Measurements from ENCODE around the gene PLCB1.

- TF ChIP-seq CTCF (conservative IDR thresholded peaks at IDR 0.05) (no peak), EZH2 (IDR thresholded peaks at IDR 0.05; ENCODE audit: low read depth) (no peak)
Measured at GRCh38 chr20:8858181-8858787, 726.2 kb downstream of the PLCB1 start.

All from PC-9 (cell line).